ENCODE results near the gene STRN3.

- TF ChIP-seq EED (IDR thresholded peaks at IDR 0.05; ENCODE audit: low read depth) (no peak), SMC3 (IDR thresholded peaks at IDR 0.05; ENCODE audit: borderline replicate concordance, low read length) (no peak), CREB1 (IDR thresholded peaks at IDR 0.05; ENCODE audit: low read depth) (no peak), RAD21 (IDR thresholded peaks at IDR 0.05; ENCODE audit: insufficient read depth, low read depth, low read length) (no peak), RAD51 (IDR thresholded peaks at IDR 0.05) (no peak), MEF2A (IDR thresholded peaks at IDR 0.05; ENCODE audit: insufficient read depth, low read depth, low read length) (no peak), POLR2A (IDR thresholded peaks at IDR 0.05; ENCODE audit: low read depth, low read length) (no peak), SPI1 (IDR thresholded peaks at IDR 0.05; ENCODE audit: borderline replicate concordance, insufficient read depth, low read depth, low read length) (no peak), TBL1XR1 (IDR thresholded peaks at IDR 0.05; ENCODE audit: low read depth, low read length) (no peak), CTCF (IDR thresholded peaks at IDR 0.05 in 2 of 3, conservative IDR thresholded peaks at IDR 0.05 in 1 of 3; ENCODE audit: control insufficient read depth in 2 of 3, extremely low read depth in 1 of 3, insufficient read depth in 1 of 3, low read depth in 3 of 3, low read length in 3 of 3) (no peak), EZH2 (IDR thresholded peaks at IDR 0.05; ENCODE audit: borderline replicate concordance, control insufficient read depth, low read depth, low read length) (no peak), ZNF274 (IDR thresholded peaks at IDR 0.05; ENCODE audit: insufficient read depth, insufficient read length) (no peak), SREBF2 (IDR thresholded peaks at IDR 0.05; ENCODE audit: low read length) (no peak)
These were observed 51.6 kb downstream of the STRN3 start for GRCh38 chr14:30974628-30975027.
